Dedifferentiated amniotic fluid mesenchymal stem cell (primary cell): Measurements from ENCODE around the gene IFIT3.
A peak's percentile ranks its signal among the peaks of the same experiment; 100 is the strongest.
"Not testable (repeated sequence)": the region's sequence is repeated elsewhere in the genome, so short reads cannot be mapped to it uniquely, and the experiment has no call there.

Experiments
- DNase-seq: peaks from one replicate; pipeline ENCODE4 v3.0.0-alpha.2; 2016; ENCODE audit errors: extremely low spot score

Gene IFIT3, protein sequence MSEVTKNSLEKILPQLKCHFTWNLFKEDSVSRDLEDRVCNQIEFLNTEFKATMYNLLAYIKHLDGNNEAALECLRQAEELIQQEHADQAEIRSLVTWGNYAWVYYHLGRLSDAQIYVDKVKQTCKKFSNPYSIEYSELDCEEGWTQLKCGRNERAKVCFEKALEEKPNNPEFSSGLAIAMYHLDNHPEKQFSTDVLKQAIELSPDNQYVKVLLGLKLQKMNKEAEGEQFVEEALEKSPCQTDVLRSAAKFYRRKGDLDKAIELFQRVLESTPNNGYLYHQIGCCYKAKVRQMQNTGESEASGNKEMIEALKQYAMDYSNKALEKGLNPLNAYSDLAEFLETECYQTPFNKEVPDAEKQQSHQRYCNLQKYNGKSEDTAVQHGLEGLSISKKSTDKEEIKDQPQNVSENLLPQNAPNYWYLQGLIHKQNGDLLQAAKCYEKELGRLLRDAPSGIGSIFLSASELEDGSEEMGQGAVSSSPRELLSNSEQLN

DNA sequence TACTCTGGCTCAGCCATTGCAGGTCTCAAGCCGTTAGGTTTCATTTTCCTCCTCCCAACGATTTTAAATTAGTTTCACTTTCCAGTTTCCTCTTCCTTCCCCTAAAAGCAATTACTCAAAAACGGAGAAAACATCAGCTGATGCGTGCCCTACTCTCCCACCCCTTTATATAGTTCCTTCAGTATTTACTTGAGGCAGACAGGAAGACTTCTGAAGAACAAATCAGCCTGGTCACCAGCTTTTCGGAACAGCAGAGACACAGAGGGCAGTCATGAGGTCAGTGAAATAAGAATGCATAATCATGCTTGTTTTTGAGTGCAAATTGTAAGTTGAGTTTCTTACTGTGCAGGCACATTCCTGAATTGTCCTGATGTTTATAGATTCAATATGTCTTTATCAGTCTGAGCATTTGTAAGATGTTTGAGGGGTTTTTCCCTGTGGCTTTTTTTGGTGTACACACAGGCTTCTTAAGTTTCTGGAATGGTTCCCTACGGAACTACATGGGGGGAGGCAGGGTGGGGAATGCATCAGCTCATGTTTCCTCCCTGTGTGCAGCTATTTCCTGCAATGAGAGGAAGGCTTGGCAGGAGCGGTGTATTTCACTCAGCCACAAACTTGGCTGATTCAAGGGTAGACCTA lies at the start of gene IFIT3:
Gene IFIT3, plus strand, starts transcription at position 195 of the 639 bp plus-strand sequence. Its CDS starts 77 bp downstream, at position 272.
- DNase-seq = peak; percentile 90

DNA sequence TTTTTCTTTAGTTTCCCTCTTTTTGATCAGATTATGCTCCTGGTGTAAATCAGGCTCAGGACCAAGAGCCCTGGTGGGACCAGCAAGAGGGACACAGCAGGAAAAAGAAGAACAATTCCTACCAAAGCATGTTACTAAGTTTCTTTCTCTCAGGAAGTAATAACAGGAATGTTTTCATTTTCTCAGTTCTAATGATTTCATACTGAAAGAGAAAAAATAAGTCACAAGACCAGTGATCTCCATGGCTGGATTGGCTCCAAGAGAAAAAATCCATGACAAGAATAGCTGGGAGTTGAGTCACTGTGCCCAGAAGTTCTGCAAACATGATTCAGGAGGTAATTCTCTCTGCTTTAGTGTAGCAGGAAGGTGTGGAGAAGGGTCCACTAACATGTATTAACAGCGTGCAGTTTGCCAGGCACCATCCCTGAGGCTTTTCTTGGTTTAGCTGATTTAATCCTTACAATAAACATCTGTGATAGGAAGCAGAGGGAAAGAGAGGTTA lies 49.7 kb upstream of the IFIT3 start:
- peak; percentile 97 for DNase-seq

DNA sequence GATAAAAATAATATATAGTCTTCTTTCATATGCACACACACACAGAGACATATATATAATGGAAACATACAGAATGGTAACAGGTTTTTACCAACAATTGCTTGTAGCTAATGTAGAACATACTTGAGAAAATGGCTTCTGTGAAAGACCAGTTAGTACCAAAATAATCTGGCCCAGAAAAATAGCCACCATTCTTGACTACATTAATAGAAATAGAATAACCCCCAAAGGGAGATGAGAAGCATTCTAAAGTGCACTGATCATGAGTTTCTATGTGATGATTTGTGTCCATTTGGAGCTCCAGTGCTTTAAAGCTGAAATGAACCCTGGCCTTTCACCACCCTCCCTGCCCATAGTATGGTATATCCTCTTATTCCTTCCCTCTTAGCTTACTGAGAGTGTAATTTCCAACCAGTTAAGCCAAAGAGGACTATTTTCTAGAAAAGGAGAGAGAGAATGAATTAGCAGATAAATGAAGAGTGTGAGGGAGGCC lies 48.9 kb upstream of the IFIT3 start:
- no peak for DNase-seq

GRCh38 chr10:89279421-89279869 lies 48.4 kb upstream of the IFIT3 start:
- DNase-seq = no peak

GRCh38 chr10:89280508-89280907 lies 47.3 kb upstream of the IFIT3 start:
- DNase-seq = no peak

DNA sequence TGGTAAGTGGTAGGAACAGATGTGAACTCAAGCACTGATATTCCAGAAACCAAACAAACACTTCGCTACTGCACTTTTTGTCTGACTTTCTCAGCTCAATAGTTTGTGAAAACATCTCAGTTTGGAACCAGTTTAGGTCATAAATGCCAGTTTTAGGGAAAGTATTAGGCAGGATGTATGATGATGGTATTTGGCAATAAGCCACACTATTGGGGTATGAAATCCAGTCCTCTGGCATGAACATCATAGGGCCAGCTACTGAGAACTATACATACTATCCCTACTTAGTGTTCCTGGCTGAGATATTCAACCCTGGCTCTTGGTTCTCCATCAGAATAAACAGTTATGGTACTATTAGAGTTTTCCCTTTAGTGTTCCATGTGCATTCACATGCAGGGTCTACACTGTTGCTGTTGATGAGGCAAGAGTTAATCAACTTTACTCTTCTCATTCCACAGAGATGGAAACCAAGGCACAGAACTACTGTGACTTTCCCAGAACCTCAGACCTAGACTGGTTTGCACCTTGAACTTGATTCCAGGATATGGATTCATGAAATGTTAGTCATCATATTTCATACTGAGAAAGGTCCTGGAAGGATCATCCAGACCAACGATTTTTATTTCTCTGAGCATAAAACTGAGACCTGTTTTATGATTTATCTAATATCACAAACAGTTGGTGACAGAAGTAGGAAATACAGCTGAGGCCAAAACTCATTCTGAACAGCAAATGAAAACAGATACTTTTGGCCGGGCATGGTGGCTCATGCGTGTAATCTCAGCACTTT lies 46.0 kb upstream of the IFIT3 start:
- no peak for DNase-seq

GRCh38 chr10:89283025-89283935 lies 44.5 kb upstream of the IFIT3 start:
- DNase-seq = no peak

DNA sequence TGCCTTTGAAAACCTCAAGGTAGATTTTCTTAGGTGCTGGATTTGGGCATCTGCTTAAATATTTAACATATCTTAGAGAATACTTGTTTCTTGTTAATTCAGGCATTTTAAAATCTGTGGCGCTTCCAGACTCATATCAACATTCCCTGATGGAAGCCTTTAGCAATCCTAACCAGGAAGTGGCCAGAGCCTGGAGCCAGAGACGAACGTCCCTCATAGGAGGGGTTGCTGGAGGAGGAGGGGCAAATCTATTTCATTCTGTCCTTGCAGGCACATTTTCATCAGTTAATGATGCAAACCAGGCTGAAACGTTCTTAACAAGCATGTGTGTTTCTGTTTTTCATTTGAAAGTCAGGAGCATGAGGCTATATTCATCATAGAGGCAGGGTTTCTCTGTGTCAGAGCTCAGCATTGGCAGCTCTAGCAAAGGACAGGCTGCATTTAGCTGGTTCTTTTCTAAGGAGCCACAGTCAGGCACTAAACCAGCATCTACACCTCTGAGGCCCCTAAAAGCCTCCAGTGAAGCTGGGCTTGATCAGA lies 43.8 kb upstream of the IFIT3 start:
- peak; percentile 85 for DNase-seq

- not testable (repeated sequence) for DNase-seq
These were observed 43.1 kb upstream of the IFIT3 start for GRCh38 chr10:89284711-89285110.

GRCh38 chr10:89285303-89285702 lies 42.5 kb upstream of the IFIT3 start:
- not testable (repeated sequence) for DNase-seq

DNA sequence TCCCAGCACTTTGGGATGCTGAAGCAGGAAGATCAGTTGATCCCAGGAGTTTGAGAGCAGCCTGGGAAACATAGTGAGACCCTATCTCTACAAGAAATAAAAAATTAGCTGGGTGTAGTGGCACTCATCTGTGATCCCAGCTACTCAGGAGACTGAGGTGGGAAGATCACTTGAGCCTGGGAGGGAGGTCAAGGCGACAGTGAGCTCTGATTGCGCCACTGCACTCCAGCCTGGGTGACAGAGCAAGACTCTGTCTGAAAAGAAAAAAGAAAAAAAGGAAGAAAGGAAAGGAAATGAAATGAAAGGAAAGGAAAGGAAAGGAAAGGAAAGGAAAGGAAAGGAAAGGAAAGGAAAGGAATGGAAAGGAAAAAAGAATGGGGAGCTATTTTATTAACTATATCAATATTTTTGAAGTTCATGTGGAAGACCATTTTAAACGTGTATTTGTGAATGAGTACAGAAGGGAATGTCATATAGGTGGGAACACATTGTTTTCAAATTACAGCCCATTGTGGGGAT lies 33.0 kb upstream of the IFIT3 start:
- DNase-seq = no peak

GRCh38 chr10:89295597-89295996 lies 32.2 kb upstream of the IFIT3 start:
- DNase-seq = peak; percentile 55

GRCh38 chr10:89296220-89296648 lies 31.6 kb upstream of the IFIT3 start:
- DNase-seq = no peak

GRCh38 chr10:89297356-89297755 lies 30.4 kb upstream of the IFIT3 start:
- no peak for DNase-seq

- no peak for DNase-seq
These were observed 30.0 kb upstream of the IFIT3 start for GRCh38 chr10:89297791-89298190.

DNA sequence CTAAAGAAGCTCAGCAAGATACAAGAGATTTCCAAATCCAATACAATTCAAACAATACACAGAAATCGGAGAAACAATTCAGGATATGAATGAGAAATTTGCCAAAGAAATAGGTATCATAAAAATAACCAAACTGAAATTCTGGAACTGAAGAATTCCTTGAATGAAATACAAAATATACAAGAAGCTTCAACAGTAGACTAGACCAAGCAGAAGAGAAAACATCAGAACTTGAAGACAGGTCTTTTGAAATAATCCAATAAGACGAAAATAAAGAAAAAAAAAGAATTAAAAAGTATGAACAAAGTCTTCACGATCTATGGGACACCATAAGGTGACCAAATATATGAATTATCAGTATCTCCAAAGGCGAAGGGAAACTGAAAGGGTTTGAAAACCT lies 28.8 kb upstream of the IFIT3 start:
- DNase-seq = no peak

GRCh38 chr10:89301232-89301631 lies 26.6 kb upstream of the IFIT3 start:
- DNase-seq = peak; percentile 39

- DNase-seq = peak; percentile 63
These were observed 25.9 kb upstream of the IFIT3 start, which contains the start of gene IFIT2 for GRCh38 chr10:89301721-89302445. Gene IFIT2 (plus strand): TSS chr10:89302046. CDS start chr10:89302124, 78 bp downstream.

- no peak for DNase-seq
These were observed 25.2 kb upstream of the IFIT3 start for GRCh38 chr10:89302625-89303024.
